D721Med (cell line): Measurements from ENCODE around the gene MYH11.

Experiments used
- DNase-seq: peaks from one replicate; pipeline ENCODE4 v3.0.0; 2011; ENCODE audit warnings: low spot score; ENCODE audit not compliant: insufficient read length
- FAIRE-seq: peaks from 2 replicates; lab custom pipeline; 2011; peaks lifted over from hg19 to GRCh38; lab: Jason Lieb, UNC
- CTCF ChIP-seq: IDR thresholded peaks from 2 replicates; pipeline ENCODE4 v1.5.1; 2012; ENCODE audit warnings: mild to moderate bottlenecking, control low read depth; ENCODE audit not compliant: insufficient read depth; ENCODE audit errors: missing control alignments

MYH11 gene

GRCh38 chr16:15785386-15786059 lies 71.3 kb downstream of the MYH11 start:
- no peak for TF ChIP-seq CTCF
- FAIRE-seq, result no peak
- DNase-seq, result no peak

GRCh38 chr16:15783985-15784384 lies 72.8 kb downstream of the MYH11 start:
- DNase-seq (no peak), FAIRE-seq (no peak)
- TF ChIP-seq CTCF, result no peak

GRCh38 chr16:15782573-15783365 lies 74.1 kb downstream of the MYH11 start:
- DNase-seq, result no peak
- no peak for TF ChIP-seq CTCF
- no peak for FAIRE-seq

GRCh38 chr16:15781650-15782049 lies 75.2 kb downstream of the MYH11 start:
- FAIRE-seq (no peak), DNase-seq (no peak)
- no peak for TF ChIP-seq CTCF

GRCh38 chr16:15780805-15781204 lies 76.0 kb downstream of the MYH11 start:
- no peak for DNase-seq
- no peak for FAIRE-seq
- no peak for TF ChIP-seq CTCF

GRCh38 chr16:15779664-15780351 lies 77.0 kb downstream of the MYH11 start:
- no peak for DNase-seq
- no peak for FAIRE-seq
- no peak for TF ChIP-seq CTCF
